Thyroid gland (tissue), 4 donors: ENCODE measurements around the gene CSNK2A3.

Source experiments
- POLR2A ChIP-seq, 2 donors: fragments of 450-650 bp; IDR thresholded peaks; one replicate each; pipeline ENCODE4 v1.6.1; 2017; ENCODE audit warnings: antibody characterized with exemption in 2 of 2, mild to moderate bottlenecking in 2 of 2, moderate library complexity in 1 of 2
- TF ChIP-seq, protein P1 (sequence below), 6 experiments: fragments of 200-600 bp in 3 of 6; fragments of 450-650 bp in 3 of 6; sonication (generic) in 3 of 6; IDR thresholded peaks; one replicate each; pipeline ENCODE4 v1.5.1; 2016 to 2019; ENCODE audit warnings: antibody characterized with exemption in 6 of 6, mild to moderate bottlenecking in 2 of 6, inconsistent platforms in 1 of 6, moderate library complexity in 1 of 6

DNA sequence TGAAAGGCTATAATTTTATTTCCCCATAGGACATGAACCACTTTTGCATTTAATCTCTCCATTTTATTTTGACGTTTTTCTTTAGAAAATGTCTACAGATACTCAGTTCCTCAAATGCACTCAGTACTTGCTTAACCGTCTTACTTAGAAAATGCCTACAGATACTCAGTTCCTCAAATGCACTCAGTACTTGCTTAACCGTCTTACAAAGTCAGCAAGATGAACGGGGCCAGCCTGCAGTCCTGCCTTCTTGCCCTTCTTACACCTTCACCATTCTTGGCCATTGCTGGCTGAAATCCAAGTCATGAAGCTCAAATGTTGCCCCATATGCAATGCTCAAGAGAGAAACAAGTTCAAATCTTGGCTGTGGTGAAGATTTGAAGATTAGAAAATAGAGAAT, 34.1 kb downstream of the CSNK2A3 start:
- TF ChIP-seq, protein P1, sequence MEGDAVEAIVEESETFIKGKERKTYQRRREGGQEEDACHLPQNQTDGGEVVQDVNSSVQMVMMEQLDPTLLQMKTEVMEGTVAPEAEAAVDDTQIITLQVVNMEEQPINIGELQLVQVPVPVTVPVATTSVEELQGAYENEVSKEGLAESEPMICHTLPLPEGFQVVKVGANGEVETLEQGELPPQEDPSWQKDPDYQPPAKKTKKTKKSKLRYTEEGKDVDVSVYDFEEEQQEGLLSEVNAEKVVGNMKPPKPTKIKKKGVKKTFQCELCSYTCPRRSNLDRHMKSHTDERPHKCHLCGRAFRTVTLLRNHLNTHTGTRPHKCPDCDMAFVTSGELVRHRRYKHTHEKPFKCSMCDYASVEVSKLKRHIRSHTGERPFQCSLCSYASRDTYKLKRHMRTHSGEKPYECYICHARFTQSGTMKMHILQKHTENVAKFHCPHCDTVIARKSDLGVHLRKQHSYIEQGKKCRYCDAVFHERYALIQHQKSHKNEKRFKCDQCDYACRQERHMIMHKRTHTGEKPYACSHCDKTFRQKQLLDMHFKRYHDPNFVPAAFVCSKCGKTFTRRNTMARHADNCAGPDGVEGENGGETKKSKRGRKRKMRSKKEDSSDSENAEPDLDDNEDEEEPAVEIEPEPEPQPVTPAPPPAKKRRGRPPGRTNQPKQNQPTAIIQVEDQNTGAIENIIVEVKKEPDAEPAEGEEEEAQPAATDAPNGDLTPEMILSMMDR (IDR thresholded peaks at IDR 0.05) = no peak
- TF ChIP-seq POLR2A (IDR thresholded peaks at IDR 0.05) = no peak
